H9 (cell line): Measurements from ENCODE around the gene ALKAL2. TPM values are rescaled to one million over a fixed set of nuclear protein-coding genes. Genes with fewer than 3 reads are reported as not detected.

Experiments used
- DNase-seq: peaks from one replicate; pipeline ENCODE4 v3.0.0-alpha.2; 2017
- H2AFZ ChIP-seq: one replicate; pipeline ENCODE4 v1.6.1; 2013; ENCODE audit warnings: mild to moderate bottlenecking, low read length, control low read depth, moderate library complexity
- H2AK5ac ChIP-seq: 2 replicates; pipeline ENCODE4 v1.6.1; 2013; ENCODE audit warnings: low read length, control low read depth, mixed read lengths; ENCODE audit not compliant: insufficient read length
- H2BK120ac ChIP-seq: one replicate; pipeline ENCODE4 v1.6.1; 2013; ENCODE audit warnings: low read depth, mild to moderate bottlenecking, low read length, control low read depth, inconsistent platforms; ENCODE audit not compliant: poor library complexity, severe bottlenecking
- H2BK12ac ChIP-seq: 2 replicates; pipeline ENCODE4 v1.6.1; 2013; ENCODE audit warnings: low read length, control low read depth, mixed read lengths, low read depth; ENCODE audit not compliant: insufficient read length
- H2BK15ac ChIP-seq: 2 replicates; pipeline ENCODE4 v1.6.1; 2013; ENCODE audit warnings: low read depth, low read length, control low read depth
- H2BK20ac ChIP-seq: one replicate; pipeline ENCODE4 v1.6.1; 2013; ENCODE audit warnings: low read depth, mild to moderate bottlenecking, low read length, control low read depth, inconsistent platforms; ENCODE audit not compliant: poor library complexity, severe bottlenecking
- H2BK5ac ChIP-seq: 2 replicates; pipeline ENCODE4 v1.6.1; 2013; ENCODE audit warnings: low read length, control low read depth, mixed read lengths; ENCODE audit not compliant: insufficient read length
- H3K14ac ChIP-seq: 2 replicates; pipeline ENCODE4 v1.6.1; 2013; ENCODE audit warnings: low read length, control low read depth; ENCODE audit not compliant: insufficient read depth
- H3K18ac ChIP-seq: 2 replicates; pipeline ENCODE4 v1.6.1; 2013; ENCODE audit warnings: low read depth, mild to moderate bottlenecking, mixed read lengths, low read length, control low read depth; ENCODE audit not compliant: insufficient read length
- H3K23ac ChIP-seq: 2 replicates; pipeline ENCODE4 v1.6.1; 2013; ENCODE audit warnings: low read length, control low read depth, mixed read lengths, low read depth; ENCODE audit not compliant: insufficient read length
- H3K23me2 ChIP-seq: 2 replicates; pipeline ENCODE4 v1.6.1; 2013; ENCODE audit warnings: low read depth, mild to moderate bottlenecking, mixed read lengths, low read length, control low read depth; ENCODE audit not compliant: insufficient read length, poor library complexity, severe bottlenecking
- H3K27ac ChIP-seq: 2 replicates; pipeline ENCODE4 v1.5.1; 2013; ENCODE audit warnings: low read length, control low read depth, mixed read lengths, low read depth; ENCODE audit not compliant: insufficient read length
- H3K27me3 ChIP-seq: 2 replicates; pipeline ENCODE4 v1.6.1; 2013; ENCODE audit warnings: low read length, control low read depth, inconsistent platforms; ENCODE audit not compliant: insufficient read depth
- H3K4ac ChIP-seq: 2 replicates; pipeline ENCODE4 v1.6.1; 2013; ENCODE audit warnings: low read depth, mild to moderate bottlenecking, control low read depth, inconsistent platforms, low read length, moderate library complexity
- H3K4me1 ChIP-seq: 2 replicates; pipeline ENCODE4 v1.6.1; 2013; ENCODE audit warnings: low read length, control low read depth, inconsistent platforms; ENCODE audit not compliant: insufficient read depth
- H3K4me2 ChIP-seq: 2 replicates; pipeline ENCODE4 v1.6.1; 2013; ENCODE audit warnings: low read length, control low read depth, mixed read lengths; ENCODE audit not compliant: insufficient read length, insufficient read depth
- H3K56ac ChIP-seq: 2 replicates; pipeline ENCODE4 v1.6.1; 2013; ENCODE audit warnings: low read depth, mild to moderate bottlenecking, mixed read lengths, low read length, control low read depth; ENCODE audit not compliant: insufficient read length
- H3K79me1 ChIP-seq: 2 replicates; pipeline ENCODE4 v1.6.1; 2013; ENCODE audit warnings: low read depth, mild to moderate bottlenecking, moderate library complexity, low read length, control low read depth, inconsistent platforms; ENCODE audit not compliant: insufficient read depth, poor library complexity, severe bottlenecking
- H3K79me2 ChIP-seq: 2 replicates; pipeline ENCODE4 v1.6.1; 2013; ENCODE audit warnings: low read length, control low read depth, inconsistent platforms; ENCODE audit not compliant: insufficient read depth
- H3K9ac ChIP-seq: 2 replicates; pipeline ENCODE4 v1.6.1; 2013; ENCODE audit warnings: low read length, control low read depth, mixed read lengths; ENCODE audit not compliant: insufficient read length; ENCODE audit errors: extremely low read depth
- H3K9me3 ChIP-seq: one replicate; pipeline ENCODE4 v1.6.1; 2013; ENCODE audit warnings: low read depth, low read length, inconsistent platforms; ENCODE audit not compliant: control insufficient read depth
- H3T11ph ChIP-seq: one replicate; pipeline ENCODE4 v1.6.1; 2013; ENCODE audit warnings: mild to moderate bottlenecking, low read length, control low read depth, inconsistent platforms
- H4K20me1 ChIP-seq: one replicate; pipeline ENCODE4 v1.6.1; 2013; ENCODE audit not compliant: control insufficient read depth, insufficient read length, insufficient read depth
- H4K5ac ChIP-seq: 2 replicates; pipeline ENCODE4 v1.6.1; 2013; ENCODE audit warnings: low read depth, mild to moderate bottlenecking, mixed read lengths, low read length, control low read depth; ENCODE audit not compliant: insufficient read length
- H4K8ac ChIP-seq: replicated peaks from 2 replicates; pipeline ENCODE4 v1.6.1; 2013; ENCODE audit warnings: low read length, control low read depth, mixed read lengths, low read depth; ENCODE audit not compliant: insufficient read length
- H4K91ac ChIP-seq: 2 replicates; pipeline ENCODE4 v1.6.1; 2013; ENCODE audit warnings: low read depth, mild to moderate bottlenecking, moderate library complexity, mixed read lengths, low read length, control low read depth; ENCODE audit not compliant: insufficient read length
- H3K27ac Mint-ChIP-seq, 3 experiments: 2 replicates in 2 of 3; 3 replicates in 1 of 3; pipeline ENCODE4 v1.8.0; 2020 to 2021; ENCODE audit warnings: mixed read lengths in 3 of 3, mild to moderate bottlenecking in 1 of 3, moderate library complexity in 1 of 3
- H3K27me3 Mint-ChIP-seq: 2 replicates; pipeline ENCODE4 v1.8.0; 2021; ENCODE audit warnings: low read depth, mild to moderate bottlenecking, moderate library complexity, mixed read lengths
- H3K36me3 Mint-ChIP-seq, 3 experiments: 2 replicates in 2 of 3; 3 replicates in 1 of 3; pipeline ENCODE4 v1.8.0; 2020 to 2021; ENCODE audit warnings: low read depth in 3 of 3, mixed read lengths in 3 of 3; ENCODE audit not compliant: insufficient read depth in 1 of 3
- H3K4me1 Mint-ChIP-seq, 2 experiments: 2 replicates each; pipeline ENCODE4 v1.8.0; 2020; ENCODE audit warnings: mixed read lengths in 2 of 2
- H3K4me3 Mint-ChIP-seq, 2 experiments: 2 replicates in 1 of 2; 3 replicates in 1 of 2; pipeline ENCODE4 v1.8.0; 2020 to 2021; ENCODE audit warnings: mild to moderate bottlenecking in 2 of 2, mixed read lengths in 2 of 2, moderate library complexity in 1 of 2
- H3K9me3 Mint-ChIP-seq, 2 experiments: 2 replicates in 1 of 2; 3 replicates in 1 of 2; pipeline ENCODE4 v1.8.0; 2020; ENCODE audit warnings: mild to moderate bottlenecking in 2 of 2, mixed read lengths in 2 of 2, moderate library complexity in 1 of 2
- WGBS: extraction: QIAGEN DNeasy Blood & Tissue Kit; methylation state at CpG from one replicate; pipeline ENCODE4 v1.1.7; 2013; ENCODE audit warnings: missing lambda C conversion rate, low lambda C conversion rate, mixed read lengths; ENCODE audit not compliant: insufficient read length; ENCODE audit errors: extremely low coverage; 5-methylcytosine and 5-hydroxymethylcytosine counted together
- total RNA-seq: library from RNA; stranded (reverse); gene quantifications from 2 replicates; pipeline ENCODE4 v1.2.1, GENCODE V29; 2021
- TF ChIP-seq, protein P1 (sequence below): fragments of 200-600 bp; sonication (generic); conservative IDR thresholded peaks from 3 replicates; pipeline ENCODE4 v1.8.0; 2021; ENCODE audit warnings: antibody characterized with exemption, mild to moderate bottlenecking

ALKAL2 gene
- total RNA-seq, 1 experiment from 2014 or later = 0.48 TPM

DNA sequence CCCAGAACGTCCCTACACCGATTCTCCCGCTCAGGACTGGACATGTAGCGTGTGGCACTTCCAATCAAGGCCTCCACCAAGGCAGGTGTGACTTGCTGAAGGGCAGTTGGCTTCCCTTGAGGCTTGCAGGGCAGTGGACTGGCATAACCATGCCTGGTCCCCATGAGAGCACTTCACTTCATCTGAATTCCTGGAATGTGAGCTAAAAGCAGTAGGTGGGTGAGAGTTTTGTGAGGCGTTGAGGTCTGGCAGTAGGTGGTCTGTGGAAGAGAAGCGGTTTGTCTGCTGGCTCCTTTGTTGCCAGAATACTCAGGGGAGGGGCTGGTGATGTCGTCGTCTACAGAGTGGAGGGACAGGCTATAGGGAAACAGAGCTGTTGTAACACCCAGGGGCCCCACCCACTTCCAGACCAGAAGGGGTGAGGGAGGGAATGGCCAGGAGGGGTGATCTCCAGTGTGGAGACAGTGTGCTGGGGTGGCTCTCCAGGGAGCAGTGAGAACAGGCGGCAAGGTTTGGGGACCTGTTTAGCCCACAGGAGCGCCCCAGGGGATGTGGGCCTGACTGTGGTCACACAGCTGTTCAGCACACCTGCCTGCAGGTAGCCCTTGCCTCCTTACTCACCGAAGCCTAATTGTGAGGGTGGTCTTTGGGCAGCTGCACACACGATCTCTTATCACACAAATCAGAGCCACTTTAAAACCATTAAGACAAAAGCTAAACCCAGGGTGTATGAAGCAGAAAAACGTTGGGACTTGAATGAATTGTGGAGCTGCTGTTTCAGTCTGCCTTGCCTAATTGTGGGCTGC, 21.5 kb upstream of the ALKAL2 start:
- Histone ChIP-seq H3K4ac (no peak overlapping the region), H3K18ac (peak overlapping the region; percentile 15), H4K5ac (no peak overlapping the region), H3K9me3 (no peaks in the 10 kb centered on the region), H3K14ac (peak overlapping the region; percentile 9), H2BK120ac (no peak overlapping the region), H2BK12ac (no peak overlapping the region), H2AFZ (no peak overlapping the region), H4K8ac (no peak overlapping the region), H3K79me2 (no peaks in the 10 kb centered on the region), H3K4me1 (peaks cover 2% of the 10 kb centered on the region; the same call in 1 of the 2 replicates), H2AK5ac (no peak overlapping the region), H3K27ac (no peak overlapping the region), H3T11ph (no peak overlapping the region), H3K27me3 (no peaks in the 10 kb centered on the region), H4K20me1 (no peaks in the 10 kb centered on the region), H3K23ac (no peak overlapping the region), H4K91ac (no peak overlapping the region), H3K79me1 (no peaks in the 10 kb centered on the region), H2BK5ac (no peak overlapping the region), H2BK15ac (no peak overlapping the region), H3K4me2 (no peak overlapping the region), H2BK20ac (no peak overlapping the region), H3K56ac (no peak overlapping the region), H3K9ac (no peak overlapping the region), H3K23me2 (no peaks in the 10 kb centered on the region)
- no peaks in the 10 kb centered on the region for H3K9me3 Mint-ChIP-seq
- DNase-seq = peak; percentile 89
- H3K4me3 Mint-ChIP-seq = no peak overlapping the region; a peak in 2 of 5 replicates
- H3K27me3 Mint-ChIP-seq = no peaks in the 10 kb centered on the region; the same call in 1 of the 2 replicates
- peak overlapping the region; percentile 73 to 97 (median 95) for H3K27ac Mint-ChIP-seq
- WGBS = no CpG with 5 or more reads among the region's 13 CpGs
- peaks cover 21 to 32% of the 10 kb centered on the region in 2 experiments for H3K4me1 Mint-ChIP-seq
- no peaks in the 10 kb centered on the region; a peak in 1 of 7 replicates for H3K36me3 Mint-ChIP-seq
- TF ChIP-seq, protein P1, sequence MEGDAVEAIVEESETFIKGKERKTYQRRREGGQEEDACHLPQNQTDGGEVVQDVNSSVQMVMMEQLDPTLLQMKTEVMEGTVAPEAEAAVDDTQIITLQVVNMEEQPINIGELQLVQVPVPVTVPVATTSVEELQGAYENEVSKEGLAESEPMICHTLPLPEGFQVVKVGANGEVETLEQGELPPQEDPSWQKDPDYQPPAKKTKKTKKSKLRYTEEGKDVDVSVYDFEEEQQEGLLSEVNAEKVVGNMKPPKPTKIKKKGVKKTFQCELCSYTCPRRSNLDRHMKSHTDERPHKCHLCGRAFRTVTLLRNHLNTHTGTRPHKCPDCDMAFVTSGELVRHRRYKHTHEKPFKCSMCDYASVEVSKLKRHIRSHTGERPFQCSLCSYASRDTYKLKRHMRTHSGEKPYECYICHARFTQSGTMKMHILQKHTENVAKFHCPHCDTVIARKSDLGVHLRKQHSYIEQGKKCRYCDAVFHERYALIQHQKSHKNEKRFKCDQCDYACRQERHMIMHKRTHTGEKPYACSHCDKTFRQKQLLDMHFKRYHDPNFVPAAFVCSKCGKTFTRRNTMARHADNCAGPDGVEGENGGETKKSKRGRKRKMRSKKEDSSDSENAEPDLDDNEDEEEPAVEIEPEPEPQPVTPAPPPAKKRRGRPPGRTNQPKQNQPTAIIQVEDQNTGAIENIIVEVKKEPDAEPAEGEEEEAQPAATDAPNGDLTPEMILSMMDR = no peak
